T-helper 1 cell treated with Interleukin-12 subunit alpha and Interleukin-12 subunit beta and Interleukin-4 antibody, amounts not matched to agents 30 μg/mL and 1 μg/mL, for 36 hours (primary cell): ENCODE data around the gene FIZ1.

Source experiments
- H3K27ac Mint-ChIP-seq: one replicate; pipeline ENCODE4 v1.8.0; 2021; ENCODE audit warnings: mild to moderate bottlenecking, mixed read lengths
- H3K27me3 Mint-ChIP-seq: one replicate; pipeline ENCODE4 v1.8.0; 2021; ENCODE audit warnings: low read depth, mixed read lengths
- H3K36me3 Mint-ChIP-seq: one replicate; pipeline ENCODE4 v1.8.0; 2021; ENCODE audit warnings: low read depth, mixed read lengths
- H3K4me1 Mint-ChIP-seq: one replicate; pipeline ENCODE4 v1.8.0; 2021; ENCODE audit warnings: low read depth, mixed read lengths
- H3K4me3 Mint-ChIP-seq: one replicate; pipeline ENCODE4 v1.8.0; 2021; ENCODE audit warnings: mild to moderate bottlenecking, moderate library complexity, mixed read lengths
- H3K9me3 Mint-ChIP-seq: one replicate; pipeline ENCODE4 v1.8.0; 2021; ENCODE audit warnings: mixed read lengths

FIZ1 gene

GRCh38 chr19:55543567-55543966 is 55.8 kb downstream of the FIZ1 start:
- Mint-ChIP-seq H3K27ac (no peak overlapping the region), H3K27me3 (peaks cover 10% of the 10 kb centered on the region), H3K9me3 (no peaks in the 10 kb centered on the region), H3K4me3 (no peak overlapping the region), H3K4me1 (no peaks in the 10 kb centered on the region), H3K36me3 (no peaks in the 10 kb centered on the region)

GRCh38 chr19:55542292-55542855 is 56.9 kb downstream of the FIZ1 start:
- no peaks in the 10 kb centered on the region for H3K4me1 Mint-ChIP-seq
- H3K4me3 Mint-ChIP-seq = no peak overlapping the region
- H3K36me3 Mint-ChIP-seq = no peaks in the 10 kb centered on the region
- no peaks in the 10 kb centered on the region for H3K9me3 Mint-ChIP-seq
- H3K27ac Mint-ChIP-seq = no peak overlapping the region
- H3K27me3 Mint-ChIP-seq = peaks cover 2% of the 10 kb centered on the region
